Fibroblast of skin of right biceps (primary cell): Measurements from ENCODE around the gene BMPR1B.
"Not testable (repeated sequence)": the region's sequence is repeated elsewhere in the genome, so short reads cannot be mapped to it uniquely, and the experiment has no call there.

ENCODE experiments used
- DNase-seq: peaks from one replicate; pipeline ENCODE4 v3.0.0-alpha.2; 2013

BMPR1B gene

DNA sequence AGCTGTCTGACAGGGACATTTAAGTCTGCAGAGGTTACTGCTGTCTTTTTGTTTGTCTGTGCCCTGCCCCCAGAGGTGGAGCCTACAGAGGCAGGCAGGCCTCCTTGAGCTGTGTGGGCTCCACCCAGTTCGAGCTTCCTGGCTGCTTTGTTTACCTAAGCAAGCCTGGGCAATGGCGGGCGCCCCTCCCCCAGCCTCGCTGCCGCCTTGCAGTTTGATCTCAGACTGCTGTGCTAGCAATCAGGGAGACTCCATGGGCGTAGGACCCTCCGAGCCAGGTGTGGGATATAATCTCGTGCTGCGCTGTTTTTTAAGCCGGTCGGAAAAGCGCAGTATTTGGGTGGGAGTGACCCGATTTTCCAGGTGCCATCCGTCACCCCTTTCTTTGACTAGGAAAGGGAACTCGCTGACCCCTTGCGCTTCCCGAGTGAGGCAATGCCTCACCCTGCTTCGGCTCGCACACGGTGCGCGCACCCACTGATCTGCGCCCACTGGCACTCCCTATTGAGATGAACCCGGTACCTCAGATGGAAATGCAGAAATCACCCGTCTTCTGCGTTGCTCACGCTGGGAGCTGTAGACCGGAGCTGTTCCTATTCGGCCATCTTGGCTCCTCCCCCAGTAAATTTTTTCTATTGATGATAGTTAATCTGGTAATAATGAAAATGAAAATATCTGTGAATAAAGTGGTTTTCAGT lies 83.6 kb downstream of the BMPR1B start:
- DNase-seq: not testable (repeated sequence)

DNA sequence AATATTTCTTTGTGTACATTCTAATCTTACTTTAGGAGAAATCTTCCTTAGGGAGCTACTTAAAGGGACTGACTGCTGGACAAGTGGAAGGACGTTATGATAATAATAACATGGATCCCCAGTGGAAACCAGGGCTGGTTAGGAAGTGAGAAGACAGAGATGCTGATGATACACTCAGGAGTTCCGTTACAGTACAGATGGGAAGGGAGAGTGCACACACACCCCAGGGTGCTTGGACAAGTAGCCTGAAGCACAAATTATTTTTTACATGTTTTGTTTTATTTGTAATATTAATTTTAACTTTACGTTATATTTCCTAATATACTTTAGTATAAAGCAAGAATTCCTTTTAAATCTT lies 84.1 kb downstream of the BMPR1B start:
- no peak for DNase-seq

DNA sequence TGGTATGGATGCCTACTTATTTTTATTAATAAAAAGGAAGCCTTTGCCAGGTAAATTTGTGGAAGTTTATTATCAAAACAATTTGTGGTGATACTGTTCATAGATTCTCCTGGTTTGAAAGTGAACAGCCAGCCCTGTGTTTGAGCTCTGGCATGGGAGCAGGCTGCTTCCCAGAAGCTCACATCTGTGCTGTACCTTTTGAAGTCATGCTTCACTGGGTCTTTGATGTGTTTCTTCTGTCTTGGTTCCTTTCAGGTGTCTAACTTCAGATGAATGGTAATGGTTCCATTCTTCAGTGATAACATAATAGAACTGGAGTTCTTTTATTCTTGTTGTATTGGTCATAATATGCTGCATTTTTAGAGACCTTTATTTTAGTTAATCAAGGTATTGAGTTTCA lies 85.5 kb downstream of the BMPR1B start:
- DNase-seq: no peak

DNA sequence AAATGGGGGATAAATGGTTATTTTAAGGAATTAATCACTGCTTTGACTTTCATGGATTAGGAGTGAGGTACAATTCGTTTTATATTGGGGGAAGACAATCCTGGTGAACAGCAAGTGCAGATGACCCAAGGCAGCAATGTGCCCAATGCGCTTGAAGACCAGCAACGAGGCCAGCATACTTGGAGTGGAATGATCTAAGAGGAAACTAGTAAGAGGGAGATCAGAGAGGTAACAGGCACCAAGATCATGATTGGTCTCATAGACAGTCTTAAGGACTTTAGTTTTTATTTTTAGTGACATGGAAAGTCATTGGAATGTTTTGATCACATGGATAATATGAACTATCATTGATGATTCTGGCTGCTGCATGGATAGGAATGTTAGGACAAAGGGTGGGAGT lies 90.6 kb downstream of the BMPR1B start:
- DNase-seq: no peak

DNA sequence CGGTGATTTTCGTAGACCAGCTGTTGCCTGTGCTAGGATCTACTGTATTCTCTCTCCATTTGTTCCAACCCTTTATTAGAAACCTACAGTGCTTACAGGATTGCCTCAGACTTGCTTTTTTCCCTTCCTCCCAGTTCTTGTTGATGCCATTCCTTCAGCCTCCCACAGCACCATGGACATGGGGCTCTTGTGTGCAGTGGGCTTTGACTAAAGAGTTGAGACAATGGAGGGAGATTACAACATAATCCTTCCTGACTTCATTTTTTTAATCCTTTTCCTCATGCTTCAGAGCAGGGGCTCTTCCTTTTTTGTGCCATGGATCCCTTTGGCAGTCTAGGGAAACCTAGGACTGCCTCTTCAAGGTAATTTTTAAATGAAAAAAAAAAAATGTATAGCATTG lies 92.1 kb downstream of the BMPR1B start:
- no peak for DNase-seq

DNA sequence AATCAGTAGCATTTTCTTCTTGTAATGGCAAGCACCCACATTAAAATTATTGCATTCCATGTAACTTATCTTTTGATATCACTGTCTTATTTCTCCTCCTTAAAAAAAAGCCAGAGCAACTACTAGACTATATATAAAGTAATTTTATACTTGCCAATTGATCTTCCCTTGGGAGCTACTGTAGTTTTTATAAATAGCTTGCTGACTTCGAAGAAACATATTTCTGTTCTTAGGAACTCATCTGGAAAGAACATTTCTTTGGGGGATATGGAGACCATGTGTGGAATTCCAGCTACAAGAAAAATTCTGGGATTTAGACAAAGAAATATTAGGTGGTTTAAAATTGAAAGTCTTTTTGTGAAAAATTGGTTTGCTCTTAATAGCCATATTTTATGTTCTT lies 94.9 kb downstream of the BMPR1B start:
- peak; percentile 46 for DNase-seq

DNA sequence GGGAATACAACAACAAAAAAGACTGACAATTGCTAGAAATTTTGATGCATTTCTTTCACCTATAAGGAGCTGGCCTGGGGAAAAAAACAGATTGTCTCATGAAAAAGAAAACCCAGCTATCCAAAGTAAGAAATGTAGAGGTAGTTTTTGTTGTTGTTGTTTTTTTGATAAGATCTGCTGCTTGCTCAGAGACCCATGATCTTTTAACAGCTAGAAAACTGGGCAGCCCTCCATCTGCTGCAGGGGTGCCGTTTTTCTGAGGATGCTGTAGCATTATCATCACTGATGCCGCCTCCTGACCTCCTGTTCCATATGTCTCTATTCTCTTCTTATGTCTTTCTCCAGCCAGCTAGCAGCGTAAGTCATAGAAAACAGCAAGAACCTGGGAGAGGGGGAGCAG lies 98.3 kb downstream of the BMPR1B start:
- DNase-seq: no peak

DNA sequence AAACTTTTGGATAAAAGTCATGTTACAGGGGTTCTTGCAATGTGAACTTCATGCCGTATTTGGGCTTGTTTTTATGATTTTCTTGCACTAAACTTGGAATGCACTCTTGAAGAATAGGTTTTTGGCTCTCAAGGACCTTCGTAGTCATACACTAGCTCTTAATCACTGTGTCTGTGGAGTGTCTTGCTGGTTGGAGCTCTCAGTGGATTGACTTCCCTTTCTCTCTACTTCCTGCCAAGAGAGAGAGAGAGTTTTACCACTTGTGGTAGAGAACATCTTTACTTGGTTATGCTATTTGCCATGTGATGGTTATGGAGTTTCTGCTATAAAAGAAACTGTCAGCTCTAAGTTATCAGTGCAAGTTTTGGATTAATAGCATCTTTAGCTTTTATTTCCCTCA lies 112.4 kb downstream of the BMPR1B start:
- DNase-seq: peak; percentile 26

DNA sequence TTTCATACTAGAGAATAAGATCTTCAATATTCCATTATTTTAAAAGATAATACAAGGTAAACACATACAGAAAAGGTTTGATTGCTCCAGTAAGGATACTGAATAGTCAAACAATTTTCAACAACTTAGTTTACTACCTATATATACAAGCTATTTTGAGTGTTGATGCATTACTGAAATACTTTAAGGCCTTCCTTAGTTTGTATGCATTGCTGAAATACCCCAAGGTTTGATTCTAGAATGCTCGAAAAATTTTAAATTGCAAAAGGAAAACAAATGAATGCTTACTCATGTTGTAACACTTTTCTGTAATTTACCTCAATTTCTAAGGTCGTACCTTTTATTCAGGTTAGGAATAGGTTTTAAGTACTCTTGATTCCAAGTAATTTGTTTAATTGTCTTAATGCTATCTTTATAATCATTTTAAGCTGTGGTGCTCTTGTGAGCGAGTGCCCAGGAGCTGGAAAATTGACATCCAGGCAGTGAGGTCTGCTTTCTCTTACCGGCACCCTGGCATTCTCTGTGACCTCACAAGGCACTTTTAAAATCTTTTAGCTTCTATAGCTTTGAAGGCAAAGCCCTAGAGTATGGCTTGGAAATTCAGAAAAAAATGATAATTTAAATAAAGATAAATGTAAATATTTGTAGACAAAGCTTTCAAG lies 114.0 kb downstream of the BMPR1B start:
- DNase-seq: no peak

DNA sequence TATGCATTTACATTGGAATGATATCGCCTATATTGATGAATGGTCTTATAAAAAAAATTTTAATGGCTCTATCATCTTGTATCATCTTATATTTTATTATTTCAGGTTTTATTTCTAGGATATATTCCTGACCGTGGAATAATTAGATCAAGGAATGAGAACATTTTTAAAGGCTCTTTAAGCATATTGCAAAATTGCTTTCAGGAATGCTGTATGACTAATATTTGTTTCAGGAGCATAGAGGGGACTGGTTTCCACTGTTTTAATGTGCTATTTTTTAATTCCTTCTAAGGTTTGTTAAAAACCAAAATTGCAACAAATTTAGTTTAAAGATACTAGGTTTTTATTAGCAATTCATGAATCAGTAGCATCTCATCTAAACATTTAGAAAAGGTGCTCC lies 120.2 kb downstream of the BMPR1B start:
- peak; percentile 57 for DNase-seq

DNA sequence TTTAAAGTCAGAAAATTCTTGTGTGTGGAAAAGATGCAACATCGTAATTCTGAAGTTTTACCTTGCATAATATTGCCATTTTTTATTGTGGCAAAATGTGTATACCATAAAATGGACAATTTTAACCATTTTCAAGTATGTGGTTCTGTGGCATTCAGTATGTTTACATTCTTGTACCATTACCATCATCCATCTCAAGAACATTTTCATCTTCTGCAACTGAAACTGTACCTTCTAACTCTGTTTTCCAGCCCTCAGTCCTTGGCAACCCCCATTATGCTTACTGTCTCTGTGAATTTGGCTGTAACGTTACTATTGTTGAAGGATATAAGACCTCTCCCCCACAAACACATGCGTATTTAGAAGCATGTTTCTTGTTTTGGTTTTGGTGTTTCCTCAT lies 123.2 kb downstream of the BMPR1B start:
- DNase-seq: peak; percentile 66

DNA sequence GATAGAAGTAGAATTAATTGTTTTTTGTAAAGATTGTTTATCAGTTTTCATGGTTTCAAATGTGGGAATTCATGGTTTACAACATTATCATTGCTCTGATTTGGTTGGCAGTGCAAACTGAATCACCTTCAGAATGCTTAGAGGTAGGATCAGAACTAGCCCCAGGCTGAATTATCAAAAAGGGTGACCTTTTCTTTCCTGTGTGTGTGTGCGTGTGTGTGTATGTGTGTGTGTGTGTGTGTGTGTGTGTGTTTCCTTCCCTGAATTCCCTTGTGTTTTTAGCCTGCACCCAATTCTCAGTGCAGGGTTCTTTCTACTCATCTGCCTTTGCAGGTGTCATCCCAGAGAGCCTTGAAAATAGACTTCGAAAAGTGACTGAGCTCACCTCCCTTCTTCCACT lies 125.0 kb downstream of the BMPR1B start:
- DNase-seq: no peak

DNA sequence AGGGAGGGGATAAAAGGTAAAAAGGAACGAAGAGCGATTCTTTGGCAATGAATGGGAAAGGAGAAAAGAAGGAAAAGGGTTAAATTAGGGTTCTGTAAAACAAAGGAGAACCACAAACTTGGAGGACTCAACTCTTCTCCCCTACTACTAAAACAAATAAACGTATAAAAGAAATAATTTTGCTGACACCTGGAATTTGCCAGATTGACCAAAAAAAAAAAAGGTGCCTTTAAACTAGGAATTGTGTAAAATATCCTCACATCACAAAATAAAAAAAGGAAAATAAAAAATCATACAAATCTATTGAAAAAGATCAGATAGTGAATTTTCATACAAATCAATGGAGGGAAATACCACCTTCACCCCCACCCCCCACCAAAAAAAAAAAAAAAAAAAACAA lies 129.3 kb downstream of the BMPR1B start:
- DNase-seq: no peak

DNA sequence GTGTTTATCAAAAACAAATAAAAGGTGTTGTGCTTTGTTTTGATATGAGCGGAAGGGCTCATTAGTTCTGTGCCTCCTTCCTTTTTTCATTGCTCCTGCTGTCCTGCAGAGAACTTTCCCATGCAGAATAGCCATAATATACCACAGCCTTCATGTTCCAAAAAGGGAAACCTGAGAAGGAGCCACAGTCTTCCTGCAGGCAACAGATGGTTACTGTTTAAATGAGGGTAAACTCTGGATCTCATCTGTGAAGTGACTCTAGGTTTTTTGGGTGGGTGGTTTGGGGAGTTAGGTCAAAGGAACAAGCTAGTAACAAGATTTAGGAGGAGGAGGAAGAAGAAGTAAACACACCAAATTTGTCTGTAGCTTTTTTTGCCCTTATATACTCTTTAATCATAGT lies 131.8 kb downstream of the BMPR1B start:
- no peak for DNase-seq

DNA sequence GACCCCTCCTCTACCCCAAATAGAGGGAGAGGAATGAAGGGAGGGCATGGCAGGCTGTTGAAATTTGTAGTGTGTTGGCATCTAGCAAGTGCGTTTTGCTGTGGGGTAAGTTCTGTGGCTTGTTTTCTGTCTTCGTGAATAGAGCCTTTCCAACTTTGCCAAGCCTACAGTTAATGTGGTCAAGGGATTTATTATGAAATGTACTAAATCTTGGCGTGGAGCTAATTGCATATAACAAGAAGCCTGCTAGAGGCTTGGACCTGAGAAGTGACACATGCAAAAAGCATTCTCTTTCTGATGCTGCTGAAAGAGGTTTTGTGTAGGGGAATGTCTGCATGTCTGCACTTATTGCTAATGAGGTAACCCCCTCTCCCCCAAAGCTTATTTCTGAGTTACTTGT lies 132.2 kb downstream of the BMPR1B start:
- peak; percentile 86 for DNase-seq

DNA sequence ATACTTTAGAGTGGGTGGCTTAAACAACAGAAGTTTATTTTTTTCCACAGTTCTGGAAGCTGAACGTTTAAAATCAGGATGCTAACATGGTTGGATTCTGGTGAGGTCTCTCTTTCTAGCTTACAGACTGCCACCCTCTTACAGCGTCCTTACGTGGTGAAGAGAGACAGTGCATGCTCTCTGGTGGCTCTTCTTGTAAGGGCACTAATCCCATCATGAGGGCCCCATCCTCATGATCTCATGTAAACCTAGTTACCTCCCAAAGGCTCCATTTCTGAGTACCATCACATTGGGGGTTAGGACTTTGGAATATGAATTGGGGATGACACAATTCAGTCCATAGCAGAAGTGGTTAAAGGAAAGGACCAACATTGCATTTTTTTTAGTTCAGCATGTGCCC lies 132.8 kb downstream of the BMPR1B start:
- no peak for DNase-seq

DNA sequence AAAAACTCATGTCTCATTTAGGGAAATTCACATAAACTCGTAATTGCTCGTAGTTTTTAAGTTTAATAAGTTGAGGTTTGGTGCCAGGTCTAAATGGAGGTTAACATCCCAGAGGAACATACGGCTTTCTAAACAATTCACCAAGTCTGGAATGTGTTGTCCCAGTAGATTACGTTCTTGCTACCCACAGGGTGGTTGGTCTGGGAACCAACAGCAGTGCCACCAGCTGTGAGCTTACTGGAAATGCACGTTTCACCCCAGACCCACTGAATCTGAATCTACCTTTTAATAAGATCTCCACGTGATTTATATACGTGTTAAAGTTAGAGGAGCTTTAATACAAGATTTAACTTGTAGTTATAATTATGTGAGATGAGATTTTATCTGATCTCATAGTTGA lies 134.3 kb downstream of the BMPR1B start:
- no peak for DNase-seq

DNA sequence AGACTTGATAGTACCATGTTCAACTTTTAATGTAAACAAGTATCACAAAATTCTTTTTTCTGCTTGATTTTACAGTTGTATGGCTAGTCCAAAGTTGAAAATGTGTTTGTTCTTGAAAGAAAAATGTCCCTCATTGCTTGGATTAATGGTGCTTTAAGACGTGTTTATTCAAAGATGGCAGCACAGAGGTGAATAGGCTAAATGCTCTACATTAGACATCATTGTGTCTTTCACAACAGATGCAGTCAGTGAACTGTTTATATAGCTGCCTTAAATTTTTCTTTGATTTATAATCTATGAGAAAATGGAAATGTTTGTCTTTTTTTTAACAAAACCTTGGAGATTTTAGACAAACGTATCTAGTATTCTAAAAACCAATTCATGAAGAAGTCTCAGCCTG lies 137.3 kb downstream of the BMPR1B start:
- DNase-seq: no peak

DNA sequence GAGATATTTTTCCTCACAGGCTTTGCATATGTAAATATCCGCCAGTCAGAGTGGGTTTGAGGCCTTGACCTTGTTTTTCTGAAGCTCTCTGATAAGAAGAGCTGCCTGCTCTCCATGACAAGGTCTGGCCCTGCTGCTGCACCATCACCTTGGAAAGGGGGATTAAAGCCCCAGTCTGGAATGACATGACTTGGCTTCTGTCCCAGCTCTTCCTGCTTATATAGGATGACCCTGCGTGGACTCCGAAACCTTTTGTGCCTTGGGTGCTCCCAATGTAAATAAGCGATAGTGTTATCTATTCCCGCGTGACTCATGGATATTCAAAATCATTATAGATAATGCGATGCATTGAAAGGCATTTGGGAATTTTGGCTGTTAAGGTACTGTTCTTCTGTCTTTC lies 139.3 kb downstream of the BMPR1B start:
- DNase-seq: no peak

DNA sequence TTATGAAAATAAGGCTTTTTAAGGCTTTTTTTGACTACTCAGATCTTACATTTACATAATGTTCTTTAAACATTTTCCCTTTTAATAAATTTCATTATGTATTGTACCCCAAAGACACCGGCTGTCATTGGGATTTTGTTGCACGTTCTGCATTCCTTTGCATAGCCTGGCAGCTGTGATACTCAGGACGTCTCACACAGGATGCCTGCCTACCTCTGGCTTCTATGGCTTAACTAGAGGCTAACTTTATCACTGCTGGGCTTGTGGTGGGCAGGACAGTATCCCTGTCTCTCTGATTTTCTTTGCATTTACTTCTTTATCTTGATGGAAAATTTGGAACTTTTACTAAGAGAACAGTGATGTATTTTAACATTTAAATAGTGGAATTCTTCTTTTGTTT lies 147.8 kb downstream of the BMPR1B start:
- no peak for DNase-seq

DNA sequence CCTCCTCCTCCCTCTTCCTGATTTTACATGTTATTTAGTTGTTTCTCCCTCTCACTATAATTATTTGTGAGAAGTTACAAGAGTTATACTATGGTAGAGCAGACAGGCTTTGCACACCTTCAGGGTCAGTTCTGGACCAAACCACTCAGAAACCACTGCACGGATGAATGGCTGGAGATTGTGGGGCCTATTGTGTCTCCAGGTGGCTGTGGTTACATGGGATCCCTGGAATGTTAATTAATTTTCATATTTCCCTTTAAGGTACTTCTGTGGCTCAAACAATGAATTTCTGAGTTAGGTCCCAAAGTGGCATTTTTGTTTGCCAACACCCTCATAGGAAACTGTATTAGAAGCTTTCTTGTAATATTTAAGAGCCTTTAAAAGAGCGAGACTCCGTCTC lies 151.9 kb downstream of the BMPR1B start:
- DNase-seq: no peak

DNA sequence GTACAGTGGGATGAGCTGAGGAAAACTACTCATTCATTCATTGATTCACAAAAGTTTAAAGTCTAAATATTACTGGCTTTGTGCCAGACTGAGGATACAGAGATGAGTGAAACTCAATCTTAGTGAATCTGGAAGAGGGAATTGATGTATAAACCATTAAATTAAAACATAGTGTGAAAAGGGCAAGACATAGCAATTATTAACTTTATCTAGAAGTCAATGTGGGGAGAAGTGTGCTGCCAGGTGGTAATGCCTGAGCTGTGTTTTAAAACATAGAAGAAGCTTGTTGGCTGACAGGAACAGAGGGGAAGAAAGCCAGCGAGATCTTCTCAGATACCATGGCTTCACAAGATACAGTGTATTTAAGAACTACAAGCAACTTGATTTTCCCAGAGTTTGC lies 153.4 kb downstream of the BMPR1B start:
- no peak for DNase-seq

DNA sequence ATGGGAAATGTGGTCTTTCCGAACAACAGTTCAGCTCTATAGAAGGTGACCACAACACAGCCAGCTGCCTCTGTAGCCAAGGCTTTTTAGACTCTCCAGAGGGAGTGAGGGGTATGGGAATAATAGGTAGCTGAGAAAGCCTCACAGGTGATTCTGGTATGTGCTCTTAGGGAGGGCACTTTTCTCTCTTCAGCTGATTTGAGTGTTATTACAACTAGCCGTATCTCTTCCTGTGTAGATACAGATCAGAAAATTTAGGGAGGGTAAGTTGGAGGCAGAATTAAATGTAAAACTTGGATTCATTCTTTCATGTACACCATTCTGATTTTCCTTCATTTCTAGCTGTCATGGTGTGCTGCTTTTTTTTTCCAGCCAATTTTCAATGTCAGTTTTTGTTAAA lies 154.9 kb downstream of the BMPR1B start:
- DNase-seq: no peak

DNA sequence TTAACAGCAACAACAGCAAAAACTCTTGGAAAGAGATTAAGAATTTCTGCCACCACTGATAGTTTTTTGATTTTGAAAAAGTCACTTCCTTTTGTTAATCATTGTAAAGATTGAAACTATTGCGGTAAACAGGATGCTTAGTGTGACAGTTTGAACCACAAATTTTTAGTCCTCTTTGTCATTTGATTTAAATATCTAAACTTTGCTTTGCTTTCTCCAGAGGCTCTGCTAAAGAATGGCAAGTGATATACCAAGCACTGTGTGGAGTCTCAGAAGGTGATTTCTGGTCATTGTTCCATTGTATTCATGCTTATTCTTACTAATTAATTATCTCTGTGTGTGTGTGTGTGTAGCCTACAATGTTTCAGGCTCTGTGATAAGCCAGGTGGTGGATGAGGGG lies 155.6 kb downstream of the BMPR1B start:
- no peak for DNase-seq

DNA sequence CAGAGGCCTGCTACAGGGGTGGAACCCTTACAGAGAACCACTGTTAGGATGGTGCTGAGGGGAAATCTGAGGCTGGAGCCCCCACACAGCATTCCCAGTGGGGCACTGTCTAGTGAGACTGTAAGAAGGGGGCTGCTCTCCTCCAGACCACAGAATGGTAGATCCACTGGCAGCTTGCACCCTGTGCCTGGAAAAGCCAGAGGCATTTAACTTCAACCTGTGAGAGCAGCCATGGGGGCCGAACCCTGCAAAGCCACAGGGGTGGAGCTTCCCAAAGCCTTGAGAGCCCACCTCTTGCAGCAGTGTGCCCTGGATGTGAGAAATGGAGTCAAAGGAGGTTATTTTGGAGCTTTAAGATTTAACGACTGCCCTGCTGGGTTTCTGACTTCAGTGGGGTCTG lies 159.4 kb downstream of the BMPR1B start:
- no peak for DNase-seq
